K562 (cell line): ENCODE data around the gene PLA2G4F. TPM values are rescaled to one million over a fixed set of nuclear protein-coding genes. Genes with fewer than 3 reads are reported as not detected.

ENCODE experiments used
- ATAC-seq: fragments of 200-7000 bp; cut with Tn5 transposase; 3 replicates; pipeline ENCODE4 v1.9.1; 2020; ENCODE audit warnings: moderate library complexity
- BruUV-seq: library from RNA; stranded (reverse); fragments of 400-500 nt; replicated peaks from 2 replicates; lab custom pipeline; 2021; lab: Mats Ljungman, UMichigan
- CTCF ChIA-PET: fragments of 300-600 bp; formaldehyde crosslinking; extraction: SDS; loops from one replicate; lab custom pipeline; 2021; ENCODE audit warnings: low intra/inter-chr PET ratio; lab: Yijun Ruan, JAX
- POLR2A ChIA-PET: fragments of 300-600, 350-650 bp; sonication (Branson Sonifier 250); formaldehyde crosslinking; extraction: SDS; loops from one replicate; lab custom pipeline; 2021; ENCODE audit warnings: antibody characterized with exemption, inconsistent platforms; lab: Yijun Ruan, JAX
- DNase-seq, 4 experiments: peaks; one replicate each; pipeline versions ENCODE4 v3.0.0 to v3.0.0-alpha.2; 2011 to 2018; ENCODE audit warnings: low spot score in 3 of 4, mixed read lengths in 3 of 4; ENCODE audit errors: extremely low read depth in 1 of 4
- FAIRE-seq: peaks from 2 replicates; lab custom pipeline; 2011; peaks lifted over from hg19 to GRCh38; lab: Jason Lieb, UNC
- H2AFZ ChIP-seq: 2 replicates; pipeline ENCODE4 v1.6.0; 2011; ENCODE audit warnings: low read depth, low read length, control low read depth, inconsistent platforms
- H3K27ac ChIP-seq: fragments of 200-600 bp; 3 replicates; pipeline ENCODE4 v1.8.0; 2011; ENCODE audit warnings: low read depth, mild to moderate bottlenecking, control low read depth, inconsistent platforms, low read length, moderate library complexity, mixed read lengths; ENCODE audit errors: extremely low read depth
- H3K27me3 ChIP-seq, 2 experiments: fragments of 300-600 bp in 1 of 2; 2 replicates in 1 of 2; 3 replicates in 1 of 2; pipeline versions ENCODE4 v1.6.0 to v1.8.0; 2011; ENCODE audit warnings: inconsistent platforms in 2 of 2, low read length in 2 of 2, mild to moderate bottlenecking in 1 of 2, mixed read lengths in 1 of 2, moderate library complexity in 1 of 2; ENCODE audit not compliant: control insufficient read depth in 2 of 2, insufficient read depth in 2 of 2
- H3K36me3 ChIP-seq: fragments of 300-600 bp; 3 replicates; pipeline ENCODE4 v1.8.0; 2011; ENCODE audit warnings: mild to moderate bottlenecking, low read length, inconsistent platforms; ENCODE audit not compliant: control insufficient read depth, insufficient read depth
- H3K4me1 ChIP-seq, 2 experiments: fragments of 200-600 bp in 1 of 2; replicated peaks in 1 of 2; 2 replicates in 1 of 2; 3 replicates in 1 of 2; pipeline versions ENCODE4 v1.5.1 to v1.8.0; 2011; ENCODE audit warnings: inconsistent platforms in 2 of 2, low read length in 2 of 2, mild to moderate bottlenecking in 1 of 2, mixed read lengths in 1 of 2, moderate library complexity in 1 of 2; ENCODE audit not compliant: control insufficient read depth in 2 of 2, insufficient read depth in 2 of 2
- H3K4me2 ChIP-seq: 2 replicates; pipeline ENCODE4 v1.6.1; 2011; ENCODE audit warnings: low read length, control low read depth, inconsistent platforms, mixed read lengths; ENCODE audit not compliant: insufficient read depth
- H3K4me3 ChIP-seq: fragments of 200-600 bp; sonication (generic), shearing (Covaris generic); 2 replicates; pipeline ENCODE4 v1.5.1; 2016; ENCODE audit warnings: control low read depth, inconsistent platforms
- H3K79me2 ChIP-seq: fragments of 200-600 bp; 3 replicates; pipeline ENCODE4 v1.8.0; 2011; ENCODE audit warnings: low read length, inconsistent platforms; ENCODE audit not compliant: control insufficient read depth, insufficient read depth
- H3K9ac ChIP-seq, 2 experiments: 2 replicates each; pipeline versions ENCODE4 v1.6.0 to v1.6.1; 2011; ENCODE audit warnings: low read depth in 2 of 2, low read length in 2 of 2, control low read depth in 1 of 2, inconsistent platforms in 1 of 2, mild to moderate bottlenecking in 1 of 2, mixed read lengths in 1 of 2; ENCODE audit not compliant: insufficient read depth in 1 of 2
- H3K9me1 ChIP-seq: one replicate; pipeline ENCODE4 v1.6.0; 2011; ENCODE audit warnings: inconsistent platforms, mild to moderate bottlenecking, low read length, moderate library complexity; ENCODE audit not compliant: control insufficient read depth, insufficient read depth
- H3K9me3 ChIP-seq: replicated peaks from 2 replicates; pipeline ENCODE4 v1.5.1; 2011; ENCODE audit warnings: low read depth, low read length, inconsistent platforms; ENCODE audit not compliant: control insufficient read depth, insufficient read depth
- H4K20me1 ChIP-seq: replicated peaks from 2 replicates; pipeline ENCODE4 v1.6.1; 2011; ENCODE audit warnings: low read length, inconsistent platforms, mixed read lengths; ENCODE audit not compliant: control insufficient read depth, insufficient read depth
- CBX8 ChIP-seq: fragments of 200-600 bp; sonication (generic); IDR thresholded peaks from 2 replicates; pipeline ENCODE4 v1.6.1; 2012; ENCODE audit warnings: borderline replicate concordance, mixed run types, low read depth, mild to moderate bottlenecking, moderate library complexity, mixed read lengths, low read length, control low read depth, inconsistent platforms; ENCODE audit not compliant: poor library complexity, severe bottlenecking; ENCODE audit errors: extremely low read depth
- CTCF ChIP-seq, 3 experiments: IDR thresholded peaks in 2 of 3; conservative IDR thresholded peaks in 1 of 3; 2 replicates each; pipeline ENCODE4 v1.5.1; 2011 to 2012; ENCODE audit warnings: low read length in 3 of 3, mild to moderate bottlenecking in 3 of 3, control low read depth in 2 of 3, improper control_type of control experiment in 1 of 3, inconsistent platforms in 1 of 3, low read depth in 1 of 3, mixed read lengths in 1 of 3, moderate library complexity in 1 of 3; ENCODE audit not compliant: insufficient read depth in 2 of 3
- EZH2 ChIP-seq: IDR thresholded peaks from 2 replicates; pipeline ENCODE4 v1.6.1; 2012; ENCODE audit warnings: low read depth, mild to moderate bottlenecking, inconsistent platforms, low read length, borderline replicate concordance
- NCOA2 ChIP-seq, 2 experiments: fragments of 450-650 bp; IDR thresholded peaks; 2 replicates each; pipeline ENCODE4 v1.6.1; 2018; ENCODE audit warnings: mild to moderate bottlenecking in 2 of 2, moderate library complexity in 1 of 2; ENCODE audit not compliant: partially characterized antibody in 2 of 2
- NFIC ChIP-seq: fragments of 450-650 bp; IDR thresholded peaks from 2 replicates; pipeline ENCODE4 v1.6.1; 2017; ENCODE audit warnings: mild to moderate bottlenecking, inconsistent platforms
- RAD21 ChIP-seq, 2 experiments: fragments of 250-450 bp in 1 of 2; fragments of 450-650 bp in 1 of 2; sonication (Bioruptor Pico) in 1 of 2; formaldehyde crosslinking in 1 of 2; IDR thresholded peaks in 1 of 2; conservative IDR thresholded peaks in 1 of 2; 2 replicates each; pipeline versions ENCODE4 v1.4.0 to v1.8.0; 2020 to 2022; ENCODE audit warnings: mild to moderate bottlenecking in 2 of 2, moderate library complexity in 1 of 2
- SFPQ ChIP-seq: fragments of 200-400 bp; formaldehyde crosslinking; IDR thresholded peaks from 2 replicates; pipeline ENCODE4 v1.6.1; 2017; ENCODE audit warnings: mild to moderate bottlenecking, low read depth, low read length, moderate library complexity
- SMAD1 ChIP-seq: fragments of 150-350 bp; IDR thresholded peaks from 2 replicates; pipeline ENCODE4 v1.6.1; 2014; ENCODE audit warnings: low read length, low read depth; ENCODE audit not compliant: partially characterized antibody
- SNIP1 ChIP-seq: fragments of 450-650 bp; IDR thresholded peaks from 2 replicates; pipeline ENCODE4 v1.7.1; 2017; ENCODE audit warnings: low read depth, mild to moderate bottlenecking
- ZC3H4 ChIP-seq: sonication (generic); formaldehyde crosslinking; IDR thresholded peaks from 2 replicates; pipeline ENCODE4 v1.9.0; 2021; ENCODE audit warnings: missing genetic modification reagents, borderline replicate concordance
- ZNF408 ChIP-seq: fragments of 250-450 bp; sonication (Bioruptor Pico); IDR thresholded peaks from 2 replicates; pipeline ENCODE4 v1.4.0; 2020; ENCODE audit warnings: low read depth, mild to moderate bottlenecking, moderate library complexity
- WGBS: fragments of 100-300 bp; shearing (Covaris generic); methylation state at CpG from one replicate; pipeline ENCODE4 v1.1.6; 2016; ENCODE audit warnings: low coverage, mixed read lengths; ENCODE audit not compliant: insufficient coverage; ENCODE audit errors: missing lambda C conversion rate; 5-methylcytosine and 5-hydroxymethylcytosine counted together
- in situ Hi-C: fragments of 300-500 bp; cut with MboI; formaldehyde crosslinking; loops from 4 replicates; pipeline ENCODE4 v1.15.0; 2018; ENCODE audit warnings: inconsistent platforms, mixed read lengths
- intact Hi-C: fragments of 100-400 bp; cut with micrococcal nuclease; formaldehyde crosslinking; loops from 2 replicates; pipeline ENCODE4 v1.14.2; 2022
- polyA plus RNA-seq, 8 experiments: library from polyadenylated mRNA; depleted of rRNA in 4 of 8; stranded (reverse) in 5 of 8; unstranded in 3 of 8; fragments of >200 nt; fragmentation: Nextera tagmentation in 2 of 8; fragmentation: Illumina TruSeq in 1 of 8; extraction: Ambion mirVana in 2 of 8; extraction: Trizol in 1 of 8; gene quantifications; 2 replicates each; pipeline versions ENCODE4 v1.2.1 to v1.2.3, GENCODE V29; 2011 to 2014; ENCODE audit warnings: inconsistent platforms in 1 of 8, missing spikeins in 1 of 8
- total RNA-seq, 7 experiments: library from RNA; depleted of rRNA in 6 of 7; stranded (reverse); fragments of >200 nt in 6 of 7; fragmentation: Illumina TruSeq in 2 of 7; extraction: Trizol in 2 of 7; gene quantifications; 2 replicates each; pipeline versions ENCODE4 v1.2.1 to v1.2.3, GENCODE V29; 2011 to 2021; ENCODE audit warnings: low replicate concordance in 1 of 7

Gene PLA2G4F
- total and polyA plus RNA-seq, 9 of the 15 experiments (the other 6 are each of a cell fraction or from before 2014, with no cell fraction given): 0.02 TPM; not detected in 8

- TF ChIP-seq CBX8: no peak
These were observed 59.4 kb downstream of the PLA2G4F start (continued) for GRCh38 chr15:42097018-42097417.

- Histone ChIP-seq H3K4me2 (no peak within 1 kb of the TSS), H3K9me3 (no peaks in the 10 kb centered on the region), H3K36me3 (no peaks in the 10 kb centered on the region), H3K27ac (no peak within 1 kb of the TSS), H2AFZ (no peak within 1 kb of the TSS), H3K4me1 (no peaks in the 10 kb centered on the region), H3K79me2 (no peaks in the 10 kb centered on the region), H3K27me3 (peaks cover 19 to 51% of the 10 kb centered on the region in 2 experiments; a peak in 3 of 5 replicates), H3K9me1 (no peaks in the 10 kb centered on the region), H3K4me3 (no peak within 1 kb of the TSS), H3K9ac (no peak within 1 kb of the TSS), H4K20me1 (no peaks in the 10 kb centered on the region)
- TF ChIP-seq NFIC (peak; percentile 59), EZH2 (no peak), SFPQ (no peak), CTCF (IDR thresholded peaks at IDR 0.05 in 2 of 3, conservative IDR thresholded peaks at IDR 0.05 in 1 of 3; ENCODE audit: insufficient read depth in 2 of 3, low read depth in 1 of 3, low read length in 3 of 3) (peak in 2 of 3 experiments; percentile 29 to 52; a peak in 2 of 6 replicates), SMAD1 (no peak), ZNF408 (CRISPR knock-in tag) (no peak), SNIP1 (no peak), NCOA2 (IDR thresholded peaks at IDR 0.05; ENCODE audit: partially characterized antibody in 2 of 2) (no peak), ZC3H4 (CRISPR knock-in tag) (no peak), RAD21 (CRISPR knock-in tag; conservative IDR thresholded peaks at IDR 0.05 in 1 of 2, IDR thresholded peaks at IDR 0.05 in 1 of 2) (peak in 1 of 2 experiments; percentile 22; a peak in 1 of 4 replicates)
- ATAC-seq (no peak), FAIRE-seq (no peak), DNase-seq (no peak)
- intact Hi-C loops (no loop called here), in situ Hi-C loops (no loop called here)
- POLR2A ChIA-PET: interaction anchor here (0.6 to 1.6 kb wide), 2 partner anchors 11 to 518 kb away, joined by 3 read pairs; no protein-coding TSS in a partner anchor
- CTCF ChIA-PET: interaction anchor here (0.7 kb wide), 1 partner anchor 40 kb away, joined by 3 read pairs; no protein-coding TSS in a partner anchor
- no TSS peak for BruUV-seq
- WGBS: 0% methylated on average over 6 of the region's 6 CpGs
These were observed 61.9 kb downstream of the PLA2G4F start, which contains the start of gene PLA2G4D for GRCh38 chr15:42094512-42094963. Gene PLA2G4D, minus strand, starts transcription at chr15:42094562. Its CDS starts 103 bp downstream, at chr15:42094459.
